SK-N-SH treated with all-trans-retinoic acid at 6 μM for 48 hours (cell line): ENCODE measurements around the gene ORAI2.

Experiments used
- CSDC2 ChIP-seq: fragments of 250-450 bp; sonication (Bioruptor Pico); IDR thresholded peaks from 2 replicates; pipeline ENCODE4 v1.5.0; 2020; ENCODE audit warnings: mild to moderate bottlenecking, moderate library complexity
- GLIS3 ChIP-seq: fragments of 250-450 bp; sonication (Bioruptor Pico); IDR thresholded peaks from 2 replicates; pipeline ENCODE4 v1.5.0; 2020; ENCODE audit warnings: mild to moderate bottlenecking, moderate library complexity
- PPARA ChIP-seq: fragments of 250-450 bp; sonication (Bioruptor Pico); IDR thresholded peaks from 2 replicates; pipeline ENCODE4 v1.5.0; 2020; ENCODE audit warnings: mild to moderate bottlenecking, borderline replicate concordance
- RARB ChIP-seq: fragments of 250-450 bp; sonication (Bioruptor Pico); IDR thresholded peaks from 2 replicates; pipeline ENCODE4 v1.8.0; 2021; ENCODE audit warnings: mild to moderate bottlenecking, moderate library complexity
- TCF4 ChIP-seq: fragments of 250-450 bp; sonication (Bioruptor Pico); IDR thresholded peaks from 2 replicates; pipeline ENCODE4 v1.8.0; 2021; ENCODE audit warnings: mild to moderate bottlenecking, moderate library complexity, borderline replicate concordance
- ZFP3 ChIP-seq: fragments of 250-450 bp; sonication (Bioruptor Pico); IDR thresholded peaks from 2 replicates; pipeline ENCODE4 v1.5.0; 2020; ENCODE audit warnings: mild to moderate bottlenecking, moderate library complexity
- TF ChIP-seq, protein P1 (sequence below): fragments of 250-450 bp; sonication (Bioruptor Pico); IDR thresholded peaks from 2 replicates; pipeline ENCODE4 v1.5.1; 2020; ENCODE audit warnings: low read depth, mild to moderate bottlenecking, moderate library complexity
- TF ChIP-seq, protein P2 (sequence below): fragments of 250-450 bp; sonication (Bioruptor Pico); IDR thresholded peaks from 2 replicates; pipeline ENCODE4 v1.8.0; 2020; ENCODE audit warnings: mild to moderate bottlenecking, moderate library complexity, borderline replicate concordance

DNA sequence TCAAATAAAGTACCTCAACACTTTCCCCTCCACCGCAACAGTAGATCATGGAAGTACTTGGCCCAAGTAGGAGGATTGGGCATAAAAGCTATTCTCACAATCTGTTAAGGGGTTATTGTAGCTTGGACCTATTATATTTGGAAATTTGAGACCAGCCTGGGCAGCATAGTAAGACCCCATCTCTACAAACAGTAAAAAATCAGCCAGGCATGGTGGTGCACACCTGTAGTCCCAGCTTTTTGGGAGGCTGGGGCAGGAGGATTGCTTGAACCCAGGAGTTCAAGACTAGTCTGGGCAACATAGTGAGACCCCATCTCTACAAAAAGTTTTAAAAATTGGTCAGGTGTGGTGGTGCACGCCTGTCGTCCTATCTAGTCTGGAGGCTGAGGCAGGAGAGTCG, 24.0 kb upstream of the ORAI2 start:
- TF ChIP-seq RARB: no peak
- no peak for TF ChIP-seq PPARA (CRISPR knock-in tag)
- no peak for TF ChIP-seq CSDC2 (CRISPR knock-in tag)
- TF ChIP-seq, protein P1, sequence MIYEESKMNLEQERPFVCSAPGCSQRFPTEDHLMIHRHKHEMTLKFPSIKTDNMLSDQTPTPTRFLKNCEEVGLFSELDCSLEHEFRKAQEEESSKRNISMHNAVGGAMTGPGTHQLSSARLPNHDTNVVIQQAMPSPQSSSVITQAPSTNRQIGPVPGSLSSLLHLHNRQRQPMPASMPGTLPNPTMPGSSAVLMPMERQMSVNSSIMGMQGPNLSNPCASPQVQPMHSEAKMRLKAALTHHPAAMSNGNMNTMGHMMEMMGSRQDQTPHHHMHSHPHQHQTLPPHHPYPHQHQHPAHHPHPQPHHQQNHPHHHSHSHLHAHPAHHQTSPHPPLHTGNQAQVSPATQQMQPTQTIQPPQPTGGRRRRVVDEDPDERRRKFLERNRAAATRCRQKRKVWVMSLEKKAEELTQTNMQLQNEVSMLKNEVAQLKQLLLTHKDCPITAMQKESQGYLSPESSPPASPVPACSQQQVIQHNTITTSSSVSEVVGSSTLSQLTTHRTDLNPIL (CRISPR knock-in tag): no peak
- TF ChIP-seq, protein P2, sequence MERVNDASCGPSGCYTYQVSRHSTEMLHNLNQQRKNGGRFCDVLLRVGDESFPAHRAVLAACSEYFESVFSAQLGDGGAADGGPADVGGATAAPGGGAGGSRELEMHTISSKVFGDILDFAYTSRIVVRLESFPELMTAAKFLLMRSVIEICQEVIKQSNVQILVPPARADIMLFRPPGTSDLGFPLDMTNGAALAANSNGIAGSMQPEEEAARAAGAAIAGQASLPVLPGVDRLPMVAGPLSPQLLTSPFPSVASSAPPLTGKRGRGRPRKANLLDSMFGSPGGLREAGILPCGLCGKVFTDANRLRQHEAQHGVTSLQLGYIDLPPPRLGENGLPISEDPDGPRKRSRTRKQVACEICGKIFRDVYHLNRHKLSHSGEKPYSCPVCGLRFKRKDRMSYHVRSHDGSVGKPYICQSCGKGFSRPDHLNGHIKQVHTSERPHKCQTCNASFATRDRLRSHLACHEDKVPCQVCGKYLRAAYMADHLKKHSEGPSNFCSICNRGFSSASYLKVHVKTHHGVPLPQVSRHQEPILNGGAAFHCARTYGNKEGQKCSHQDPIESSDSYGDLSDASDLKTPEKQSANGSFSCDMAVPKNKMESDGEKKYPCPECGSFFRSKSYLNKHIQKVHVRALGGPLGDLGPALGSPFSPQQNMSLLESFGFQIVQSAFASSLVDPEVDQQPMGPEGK (CRISPR knock-in tag): no peak
- no peak for TF ChIP-seq GLIS3 (CRISPR knock-in tag)
- TF ChIP-seq TCF4 (CRISPR knock-in tag): no peak
- no peak for TF ChIP-seq ZFP3
